H1 (cell line): Measurements from ENCODE around the gene THEMIS. TPM values are rescaled to one million over a fixed set of nuclear protein-coding genes. Genes with fewer than 3 reads are reported as not detected.

ENCODE experiments used
- ASH2L ChIP-seq: fragments of 200-600, 300-600 bp; sonication (generic); IDR thresholded peaks from one replicate; pipeline ENCODE4 v1.7.1; 2017; ENCODE audit warnings: low read length
- E2F6 ChIP-seq: IDR thresholded peaks from 2 replicates; pipeline ENCODE4 v1.6.1; 2012; ENCODE audit warnings: inconsistent platforms
- GABPA ChIP-seq: IDR thresholded peaks from 2 replicates; pipeline ENCODE4 v1.6.1; 2011; ENCODE audit warnings: mild to moderate bottlenecking, low read length, moderate library complexity, borderline replicate concordance; ENCODE audit not compliant: insufficient read depth
- KDM5A ChIP-seq: fragments of 200-600 bp; IDR thresholded peaks from 2 replicates; pipeline ENCODE4 v1.7.1; 2012; ENCODE audit warnings: mild to moderate bottlenecking, low read length, inconsistent platforms, mixed read lengths
- NRF1 ChIP-seq: IDR thresholded peaks from 2 replicates; pipeline ENCODE4 v1.6.1; 2011; ENCODE audit warnings: mild to moderate bottlenecking, low read depth, low read length, improper control_type of control experiment
- SAP30 ChIP-seq: fragments of 300-600 bp; sonication (generic); IDR thresholded peaks from 2 replicates; pipeline ENCODE4 v1.7.1; 2012; ENCODE audit warnings: low read length, moderate library complexity, mild to moderate bottlenecking, inconsistent platforms; ENCODE audit not compliant: insufficient read depth, insufficient replicate concordance
- polyA plus RNA-seq, 7 experiments: library from polyadenylated mRNA; depleted of rRNA in 3 of 7; stranded (reverse) in 5 of 7; unstranded in 2 of 7; fragments of >200 nt in 5 of 7; fragments of 200-250 nt in 2 of 7; gene quantifications; 1 replicate in 5 of 7; 2 replicates in 1 of 7; 4 replicates in 1 of 7; pipeline versions ENCODE4 v1.2.1 to v1.2.3, GENCODE V29; 2011 to 2013; ENCODE audit warnings: missing spikeins in 2 of 7, mixed read lengths in 2 of 7
- total RNA-seq: library from RNA; stranded (reverse); fragmentation: NEBNext Ultra II Directional; extraction: Animal tissue kit (Norgen Biotek cat#: 25700); gene quantifications from 2 replicates; pipeline ENCODE4 v1.2.1, GENCODE V29; 2021

THEMIS gene
- total and polyA plus RNA-seq, 2 of the 8 experiments (the other 6 are each of a cell fraction or from before 2014, with no cell fraction given): not detected

GRCh38 chr6:127845242-127845641 lies 55.6 kb downstream of the THEMIS start (continued):
- TF ChIP-seq GABPA: no peak
- TF ChIP-seq KDM5A: no peak
- no peak for TF ChIP-seq SAP30
- TF ChIP-seq NRF1: no peak
- TF ChIP-seq E2F6: no peak
- TF ChIP-seq ASH2L: no peak
